Activated CD4-positive, alpha-beta T cell treated with anti-CD3 and anti-CD28 coated beads for 36 hours (primary cell): ENCODE data around the gene TMEM30B. TPM values are rescaled to one million over a fixed set of nuclear protein-coding genes. Genes with fewer than 3 reads are reported as not detected.

Experiments
- ATAC-seq: fragments of 200-7000 bp; cut with Tn5 transposase; one replicate; pipeline ENCODE4 v1.10.0; 2021; ENCODE audit warnings: mild to moderate bottlenecking, moderate library complexity
- CTCF ChIA-PET: fragments of 350-600 bp; sonication (Branson Sonifier 250); formaldehyde crosslinking; loops from one replicate; lab custom pipeline; 2021; ENCODE audit warnings: antibody characterized with exemption; lab: Charles Lee
- POLR2A ChIA-PET: fragments of 350-600 bp; sonication (Branson Sonifier 250); formaldehyde crosslinking; loops from one replicate; lab custom pipeline; 2021; ENCODE audit warnings: antibody characterized with exemption, inconsistent platforms; lab: Charles Lee
- DNase-seq: peaks from one replicate; pipeline ENCODE4 v3.0.0-alpha.2; 2020
- H3K27ac Mint-ChIP-seq: one replicate; pipeline ENCODE4 v1.8.0; 2021; ENCODE audit warnings: mixed read lengths
- H3K27me3 Mint-ChIP-seq: one replicate; pipeline ENCODE4 v1.8.0; 2021; ENCODE audit warnings: mixed read lengths
- H3K36me3 Mint-ChIP-seq: one replicate; pipeline ENCODE4 v1.8.0; 2021; ENCODE audit warnings: low read depth, mixed read lengths
- H3K4me1 Mint-ChIP-seq: one replicate; pipeline ENCODE4 v1.8.0; 2021; ENCODE audit warnings: mixed read lengths
- H3K4me3 Mint-ChIP-seq: one replicate; pipeline ENCODE4 v1.8.0; 2021; ENCODE audit warnings: mild to moderate bottlenecking, moderate library complexity, mixed read lengths
- H3K9me3 Mint-ChIP-seq: one replicate; pipeline ENCODE4 v1.8.0; 2021; ENCODE audit warnings: low read depth, mixed read lengths
- intact Hi-C, 2 experiments: fragments of 100-400 bp; cut with DNase I in 1 of 2; cut with micrococcal nuclease in 1 of 2; formaldehyde crosslinking; loops; one replicate each; pipeline versions ENCODE4 v1.14.2 to v1.15.1; 2022 to 2024; cut with DNase I, micrococcal nuclease
- total RNA-seq, 2 experiments: library from RNA; stranded (reverse); gene quantifications; one replicate each; pipeline ENCODE4 v1.2.3, GENCODE V29; 2021

Gene TMEM30B
- total RNA-seq, 2 experiments from 2014 or later = 1.3 to 2.1 TPM

- no peak for DNase-seq
- Mint-ChIP-seq H3K4me3 (no peak overlapping the region), H3K27me3 (peaks cover 20% of the 10 kb centered on the region), H3K4me1 (peaks cover 2% of the 10 kb centered on the region), H3K9me3 (no peaks in the 10 kb centered on the region), H3K36me3 (no peaks in the 10 kb centered on the region), H3K27ac (no peak overlapping the region)
- intact Hi-C loops = no loop called here
- no peak for ATAC-seq
- ChIA-PET POLR2A (no interaction called here), CTCF (interaction anchor here (1.0 to 1.4 kb wide), 3 partner anchors 9 to 231 kb away, joined by 3 to 4 read pairs (median 4); no protein-coding TSS in a partner anchor)
Observed at GRCh38 chr14:61256826-61257468, 24.2 kb downstream of the TMEM30B start.

GRCh38 chr14:61255968-61256367 lies 25.2 kb downstream of the TMEM30B start:
- no peaks in the 10 kb centered on the region for H3K9me3 Mint-ChIP-seq
- intact Hi-C loops = no loop called here
- DNase-seq (no peak), ATAC-seq (no peak)
- POLR2A ChIA-PET = no interaction called here
- H3K4me1 Mint-ChIP-seq = peaks cover 2% of the 10 kb centered on the region
- CTCF ChIA-PET = no interaction called here
- no peak overlapping the region for H3K27ac Mint-ChIP-seq
- H3K36me3 Mint-ChIP-seq = no peaks in the 10 kb centered on the region
- peaks cover 24% of the 10 kb centered on the region for H3K27me3 Mint-ChIP-seq
- no peak overlapping the region for H3K4me3 Mint-ChIP-seq

- no peak for ATAC-seq
Observed at GRCh38 chr14:61254808-61255526, 26.2 kb downstream of the TMEM30B start.

GRCh38 chr14:61253064-61253738 lies 27.9 kb downstream of the TMEM30B start:
- ATAC-seq (no peak), DNase-seq (no peak)
- peaks cover 2% of the 10 kb centered on the region for H3K4me1 Mint-ChIP-seq
- H3K36me3 Mint-ChIP-seq = no peaks in the 10 kb centered on the region
- peaks cover 18% of the 10 kb centered on the region for H3K27me3 Mint-ChIP-seq
- intact Hi-C loops = loop anchor here (5.0 kb wide), 2 partner anchors 906 to 921 kb away; no protein-coding TSS in a partner anchor
- H3K27ac Mint-ChIP-seq = no peak overlapping the region
- CTCF ChIA-PET = interaction anchor here (0.6 to 3.6 kb wide), 17 partner anchors 9 to 903 kb away, joined by 3 to 33 read pairs (median 3); partner anchors contain the start of gene TMEM30B
- H3K9me3 Mint-ChIP-seq = no peaks in the 10 kb centered on the region
- POLR2A ChIA-PET = no interaction called here
- no peak overlapping the region for H3K4me3 Mint-ChIP-seq

More at GRCh38 chr14:61254808-61255526, 26.2 kb downstream of the TMEM30B start:
- no peak overlapping the region for H3K4me3 Mint-ChIP-seq
- peaks cover 24% of the 10 kb centered on the region for H3K27me3 Mint-ChIP-seq
- intact Hi-C loops = loop anchor here (5.0 kb wide), 2 partner anchors 908 to 923 kb away; no protein-coding TSS in a partner anchor
- no peaks in the 10 kb centered on the region for H3K36me3 Mint-ChIP-seq
- H3K9me3 Mint-ChIP-seq = no peaks in the 10 kb centered on the region
- H3K27ac Mint-ChIP-seq = no peak overlapping the region
- DNase-seq = no peak
- ChIA-PET CTCF (interaction anchor here (0.5 to 3.6 kb wide), 8 partner anchors 15 to 906 kb away, joined by 3 to 33 read pairs (median 3); no protein-coding TSS in a partner anchor), POLR2A (no interaction called here)
- peaks cover 2% of the 10 kb centered on the region for H3K4me1 Mint-ChIP-seq

GRCh38 chr14:61252369-61253063 lies 28.6 kb downstream of the TMEM30B start:
- no peaks in the 10 kb centered on the region for H3K9me3 Mint-ChIP-seq
- no peaks in the 10 kb centered on the region for H3K36me3 Mint-ChIP-seq
- CTCF ChIA-PET = interaction anchor here (0.6 to 3.6 kb wide), 19 partner anchors 9 to 903 kb away, joined by 3 to 33 read pairs (median 3); partner anchors contain the start of gene TMEM30B
- intact Hi-C loops = loop anchor here (1.0 to 5.0 kb wide), 5 partner anchors 227 to 920 kb away; no protein-coding TSS in a partner anchor
- no peak overlapping the region for H3K27ac Mint-ChIP-seq
- ATAC-seq = peak; percentile 91
- H3K27me3 Mint-ChIP-seq = peaks cover 18% of the 10 kb centered on the region
- DNase-seq = peak; percentile 79
- H3K4me1 Mint-ChIP-seq = peaks cover 5% of the 10 kb centered on the region
- H3K4me3 Mint-ChIP-seq = no peak overlapping the region
- POLR2A ChIA-PET = no interaction called here

- POLR2A ChIA-PET = interaction anchor here (0.7 kb wide), 1 partner anchor 211 kb away, joined by 4 read pairs; no protein-coding TSS in a partner anchor
- intact Hi-C loops = loop anchor here (5.0 kb wide), 2 partner anchors 903 to 918 kb away; no protein-coding TSS in a partner anchor
- DNase-seq = no peak
- Mint-ChIP-seq H3K9me3 (no peaks in the 10 kb centered on the region), H3K4me3 (no peak overlapping the region), H3K27ac (no peak overlapping the region), H3K36me3 (no peaks in the 10 kb centered on the region), H3K4me1 (peaks cover 5% of the 10 kb centered on the region), H3K27me3 (peaks cover 13% of the 10 kb centered on the region)
- CTCF ChIA-PET = interaction anchor here (1.0 to 2.3 kb wide), 4 partner anchors 10 to 625 kb away, joined by 4 to 6 read pairs (median 4); no protein-coding TSS in a partner anchor
- ATAC-seq = no peak
Observed at GRCh38 chr14:61250063-61250462, 31.1 kb downstream of the TMEM30B start.

- DNase-seq (no peak), ATAC-seq (peak; percentile 82)
- Mint-ChIP-seq H3K9me3 (no peaks in the 10 kb centered on the region), H3K27ac (no peak overlapping the region), H3K36me3 (no peaks in the 10 kb centered on the region), H3K27me3 (peaks cover 15% of the 10 kb centered on the region), H3K4me3 (no peak overlapping the region), H3K4me1 (peaks cover 5% of the 10 kb centered on the region)
- CTCF ChIA-PET = interaction anchor here (0.6 kb wide), 2 partner anchors 117 to 910 kb away, joined by 3 read pairs; no protein-coding TSS in a partner anchor
- POLR2A ChIA-PET = no interaction called here
- intact Hi-C loops = no loop called here
Observed at GRCh38 chr14:61247935-61248334, 33.2 kb downstream of the TMEM30B start.

GRCh38 chr14:61246721-61247120 lies 34.4 kb downstream of the TMEM30B start:
- ChIA-PET CTCF (no interaction called here), POLR2A (no interaction called here)
- ATAC-seq (no peak), DNase-seq (no peak)
- Mint-ChIP-seq H3K9me3 (peaks cover under 1% of the 10 kb centered on the region), H3K36me3 (no peaks in the 10 kb centered on the region), H3K4me1 (peaks cover 2% of the 10 kb centered on the region), H3K27ac (no peak overlapping the region), H3K4me3 (no peak overlapping the region), H3K27me3 (peaks cover 13% of the 10 kb centered on the region)
- intact Hi-C loops = no loop called here

- ATAC-seq (no peak), DNase-seq (no peak)
- H3K27me3 Mint-ChIP-seq = peaks cover 11% of the 10 kb centered on the region
- ChIA-PET POLR2A (no interaction called here), CTCF (interaction anchor here (1.0 to 1.1 kb wide), 2 partner anchors 8 to 24 kb away, joined by 6 to 8 read pairs; no protein-coding TSS in a partner anchor)
- peaks cover 13% of the 10 kb centered on the region for H3K9me3 Mint-ChIP-seq
- H3K36me3 Mint-ChIP-seq = peaks cover 3% of the 10 kb centered on the region
- intact Hi-C loops = no loop called here
- no peak overlapping the region for H3K4me3 Mint-ChIP-seq
- no peak overlapping the region for H3K27ac Mint-ChIP-seq
- H3K4me1 Mint-ChIP-seq = peaks cover 2% of the 10 kb centered on the region
Observed at GRCh38 chr14:61244009-61244408, 37.1 kb downstream of the TMEM30B start.

GRCh38 chr14:61240206-61240605 lies 40.9 kb downstream of the TMEM30B start:
- DNase-seq = no peak
- Mint-ChIP-seq H3K4me1 (no peaks in the 10 kb centered on the region), H3K27ac (no peak overlapping the region), H3K36me3 (peaks cover 3% of the 10 kb centered on the region), H3K4me3 (no peak overlapping the region), H3K9me3 (peaks cover 13% of the 10 kb centered on the region), H3K27me3 (peaks cover 8% of the 10 kb centered on the region)
- intact Hi-C loops = no loop called here
- ChIA-PET POLR2A (no interaction called here), CTCF (interaction anchor here (0.8 to 1.6 kb wide), 3 partner anchors 10 to 34 kb away, joined by 3 to 5 read pairs (median 4); no protein-coding TSS in a partner anchor)
- no peak for ATAC-seq
